ENCODE data around the gene KRTAP17-1. TPM values are rescaled to one million over a fixed set of nuclear protein-coding genes. Genes with fewer than 3 reads are reported as not detected.

KRTAP17-1 gene
- total and polyA plus RNA-seq, 12 donors = not detected

DNA sequence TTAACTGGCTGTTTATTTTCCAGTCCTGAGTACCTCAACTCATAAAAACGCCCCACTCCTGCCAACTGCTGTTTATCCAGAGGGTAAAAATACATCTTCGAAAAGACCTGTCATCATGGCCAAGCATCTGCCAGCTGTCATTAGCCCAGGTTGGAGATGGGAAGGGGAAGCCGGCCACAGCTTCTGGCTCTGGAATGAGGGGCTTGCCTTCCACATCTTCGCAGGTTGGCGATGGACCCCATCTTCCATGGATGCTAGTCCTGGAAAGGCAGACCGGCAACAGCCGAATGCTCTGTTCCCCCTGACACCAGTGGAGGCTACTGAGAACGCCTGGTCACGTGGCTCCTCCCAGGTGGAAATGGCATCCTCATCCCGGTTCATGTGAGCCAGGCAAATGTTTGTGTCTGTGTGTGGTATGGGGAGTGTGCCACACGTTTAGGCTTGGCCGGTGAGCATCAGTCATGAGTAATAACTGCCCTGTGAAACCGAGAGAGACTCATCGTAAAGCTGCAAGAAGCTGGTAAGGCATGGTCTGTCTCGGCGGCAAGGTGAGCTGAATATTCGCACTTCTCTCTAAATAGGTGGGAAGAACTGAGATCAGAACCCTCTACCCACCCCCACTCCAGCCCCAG is 420 bp upstream of the KRTAP17-1 start:
- DNase-seq = no peak
- no peaks in the 10 kb centered on the region for H3K36me3 ChIP-seq (replicated peaks in 1 of 2)
- no peak overlapping the region for H3K4me3 ChIP-seq
- intact Hi-C loops (cut with DNase I) = no loop called here
- no peaks in the 10 kb centered on the region for H3K4me1 ChIP-seq (replicated peaks in 1 of 2)
- TF ChIP-seq, protein P1, sequence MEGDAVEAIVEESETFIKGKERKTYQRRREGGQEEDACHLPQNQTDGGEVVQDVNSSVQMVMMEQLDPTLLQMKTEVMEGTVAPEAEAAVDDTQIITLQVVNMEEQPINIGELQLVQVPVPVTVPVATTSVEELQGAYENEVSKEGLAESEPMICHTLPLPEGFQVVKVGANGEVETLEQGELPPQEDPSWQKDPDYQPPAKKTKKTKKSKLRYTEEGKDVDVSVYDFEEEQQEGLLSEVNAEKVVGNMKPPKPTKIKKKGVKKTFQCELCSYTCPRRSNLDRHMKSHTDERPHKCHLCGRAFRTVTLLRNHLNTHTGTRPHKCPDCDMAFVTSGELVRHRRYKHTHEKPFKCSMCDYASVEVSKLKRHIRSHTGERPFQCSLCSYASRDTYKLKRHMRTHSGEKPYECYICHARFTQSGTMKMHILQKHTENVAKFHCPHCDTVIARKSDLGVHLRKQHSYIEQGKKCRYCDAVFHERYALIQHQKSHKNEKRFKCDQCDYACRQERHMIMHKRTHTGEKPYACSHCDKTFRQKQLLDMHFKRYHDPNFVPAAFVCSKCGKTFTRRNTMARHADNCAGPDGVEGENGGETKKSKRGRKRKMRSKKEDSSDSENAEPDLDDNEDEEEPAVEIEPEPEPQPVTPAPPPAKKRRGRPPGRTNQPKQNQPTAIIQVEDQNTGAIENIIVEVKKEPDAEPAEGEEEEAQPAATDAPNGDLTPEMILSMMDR (IDR thresholded peaks at IDR 0.05) = no peak
- TF ChIP-seq POLR2A (IDR thresholded peaks at IDR 0.05) = no peak
- H3K9me3 ChIP-seq (replicated peaks in 1 of 3) = peaks cover 0 to 7% (median 0%) of the 10 kb centered on the region in 3 donors
- H3K27me3 ChIP-seq = no peaks in the 10 kb centered on the region
- no peak overlapping the region for H3K27ac ChIP-seq
- WGBS, 4 donors = 71 to 75% (median 74%) methylated on average over 13 to 17 of the region's 17 CpGs

DNA sequence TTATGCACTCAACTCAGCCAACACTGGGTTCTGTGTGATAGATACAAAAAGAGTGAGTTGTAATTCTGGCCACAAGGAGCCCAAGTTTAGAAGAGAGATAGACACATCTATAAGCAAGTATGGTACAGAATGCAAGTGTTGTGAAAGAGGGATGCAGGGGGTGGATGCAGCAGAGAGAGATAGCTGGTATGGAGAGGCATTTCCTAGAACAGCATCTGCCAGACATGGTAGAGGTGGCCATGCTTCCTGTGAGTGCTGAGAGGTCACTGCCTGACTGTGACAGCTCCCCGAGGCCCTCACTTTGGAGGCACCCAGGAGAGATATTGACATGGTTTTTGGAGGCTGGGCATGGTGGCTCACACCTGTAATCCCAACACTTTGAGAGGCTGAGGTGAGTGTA is 4.4 kb downstream of the KRTAP17-1 start:
- no peaks in the 10 kb centered on the region for H3K4me1 ChIP-seq (replicated peaks in 1 of 2)
- TF ChIP-seq POLR2A (IDR thresholded peaks at IDR 0.05) = no peak
- TF ChIP-seq, protein P1 (IDR thresholded peaks at IDR 0.05) = no peak
- H3K9me3 ChIP-seq (replicated peaks in 1 of 3) = no peaks in the 10 kb centered on the region
- no peaks in the 10 kb centered on the region for H3K27me3 ChIP-seq
- H3K36me3 ChIP-seq (replicated peaks in 1 of 2) = no peaks in the 10 kb centered on the region
- H3K4me3 ChIP-seq = no peak overlapping the region
- 60 to 96% (median 78%) methylated on average over 1 of the region's 1 CpG for WGBS, 4 donors
- intact Hi-C loops (cut with DNase I) = no loop called here
- H3K27ac ChIP-seq = no peak overlapping the region
- DNase-seq = no peak

DNA sequence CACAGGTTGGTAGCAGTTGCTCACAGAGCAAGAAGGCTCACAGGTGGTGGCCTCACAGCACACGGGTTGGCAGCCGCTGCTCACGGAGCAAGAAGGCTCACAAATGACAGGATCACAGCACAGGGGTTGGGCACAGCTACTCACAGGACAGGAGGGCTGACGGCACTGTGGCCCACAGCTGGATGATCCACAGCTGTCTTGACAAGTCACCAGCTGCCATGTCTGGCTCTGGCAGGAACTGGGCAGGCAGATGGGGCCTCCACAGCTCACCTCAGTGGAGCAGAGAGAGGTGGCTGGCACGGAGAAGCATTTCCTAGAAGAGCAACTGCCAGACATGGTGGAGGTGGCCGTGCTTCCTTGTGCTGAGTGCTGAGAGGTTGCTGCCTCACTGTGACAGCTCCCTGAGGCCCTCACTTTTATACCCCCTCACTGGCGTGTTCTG is 6.6 kb downstream of the KRTAP17-1 start, which contains the start of gene KRTAP16-1:
Gene KRTAP16-1, minus strand, starts transcription at position 392 of the 442 bp plus-strand sequence. Its CDS starts 56 bp downstream, at position 336.
- intact Hi-C loops (cut with DNase I) = no loop called here
- WGBS, 4 donors = 66 to 83% (median 71%) methylated on average over 4 to 7 of the region's 7 CpGs

GRCh38 chr17:41308251-41308917 is 7.1 kb downstream of the KRTAP17-1 start:
- intact Hi-C loops (cut with DNase I) = no loop called here

More for the DNA sequence above, 6.6 kb downstream of the KRTAP17-1 start, which contains the start of gene KRTAP16-1:
- H3K27me3 ChIP-seq = no peaks in the 10 kb centered on the region
- no peak for DNase-seq
- no peaks in the 10 kb centered on the region for H3K4me1 ChIP-seq (replicated peaks in 1 of 2)
- no peaks in the 10 kb centered on the region for H3K36me3 ChIP-seq (replicated peaks in 1 of 2)
- no peak within 1 kb of the TSS for H3K27ac ChIP-seq
- TF ChIP-seq POLR2A (IDR thresholded peaks at IDR 0.05) = no peak
- TF ChIP-seq, protein P1 (IDR thresholded peaks at IDR 0.05) = no peak
- H3K4me3 ChIP-seq = no peak within 1 kb of the TSS
- no peaks in the 10 kb centered on the region for H3K9me3 ChIP-seq (replicated peaks in 1 of 3)

More at GRCh38 chr17:41308251-41308917, 7.1 kb downstream of the KRTAP17-1 start:
- Histone ChIP-seq H3K9me3 (replicated peaks in 1 of 3) (no peaks in the 10 kb centered on the region), H3K4me1 (replicated peaks in 1 of 2) (no peaks in the 10 kb centered on the region), H3K27me3 (no peaks in the 10 kb centered on the region), H3K4me3 (no peak overlapping the region), H3K27ac (no peak overlapping the region), H3K36me3 (replicated peaks in 1 of 2) (no peaks in the 10 kb centered on the region)
- no peak for TF ChIP-seq POLR2A (IDR thresholded peaks at IDR 0.05)
- TF ChIP-seq, protein P1 (IDR thresholded peaks at IDR 0.05) = no peak
- WGBS, 4 donors = 53 to 66% (median 59%) methylated on average over 8 to 10 of the region's 10 CpGs
- peak in 2 of 7 donors; percentile 8 to 34 for DNase-seq

All from adrenal gland (tissue), 12 donors.